ENCODE results near the gene ZXDA.
A peak's percentile ranks its signal among the peaks of the same experiment; 100 is the strongest.
"Not testable (repeated sequence)": the region's sequence is repeated elsewhere in the genome, so short reads cannot be mapped to it uniquely, and the experiment has no call there.

The ZXDA gene

GRCh38 chrX:57925806-57926205 is 15.5 kb upstream of the ZXDA start:
- TF ChIP-seq CTCF (IDR thresholded peaks at IDR 0.05), result no peak
- Histone ChIP-seq H3K27ac (no peak overlapping the region), H3K4me3 (no peak overlapping the region)
- DNase-seq (ENCODE audit: low spot score), result no peak

GRCh38 chrX:57918750-57919436 is 8.6 kb upstream of the ZXDA start:
- no peak for DNase-seq (ENCODE audit: low spot score)
- Histone ChIP-seq H3K27ac (no peak overlapping the region), H3K4me3 (no peak overlapping the region)
- no peak for TF ChIP-seq CTCF (IDR thresholded peaks at IDR 0.05)

- Histone ChIP-seq H3K4me3 (no peak overlapping the region), H3K27ac (no peak overlapping the region)
- DNase-seq (ENCODE audit: low spot score), result no peak
- TF ChIP-seq CTCF (IDR thresholded peaks at IDR 0.05), result no peak
Observed at GRCh38 chrX:57915680-57916079, 5.4 kb upstream of the ZXDA start.

GRCh38 chrX:57909595-57910286 is 517 bp downstream of the ZXDA start:
- DNase-seq (ENCODE audit: low spot score), result not testable (repeated sequence)
- Histone ChIP-seq H3K27ac (peak overlapping the region; percentile 87 to 91), H3K4me3 (peak overlapping the region; percentile 74)

DNA sequence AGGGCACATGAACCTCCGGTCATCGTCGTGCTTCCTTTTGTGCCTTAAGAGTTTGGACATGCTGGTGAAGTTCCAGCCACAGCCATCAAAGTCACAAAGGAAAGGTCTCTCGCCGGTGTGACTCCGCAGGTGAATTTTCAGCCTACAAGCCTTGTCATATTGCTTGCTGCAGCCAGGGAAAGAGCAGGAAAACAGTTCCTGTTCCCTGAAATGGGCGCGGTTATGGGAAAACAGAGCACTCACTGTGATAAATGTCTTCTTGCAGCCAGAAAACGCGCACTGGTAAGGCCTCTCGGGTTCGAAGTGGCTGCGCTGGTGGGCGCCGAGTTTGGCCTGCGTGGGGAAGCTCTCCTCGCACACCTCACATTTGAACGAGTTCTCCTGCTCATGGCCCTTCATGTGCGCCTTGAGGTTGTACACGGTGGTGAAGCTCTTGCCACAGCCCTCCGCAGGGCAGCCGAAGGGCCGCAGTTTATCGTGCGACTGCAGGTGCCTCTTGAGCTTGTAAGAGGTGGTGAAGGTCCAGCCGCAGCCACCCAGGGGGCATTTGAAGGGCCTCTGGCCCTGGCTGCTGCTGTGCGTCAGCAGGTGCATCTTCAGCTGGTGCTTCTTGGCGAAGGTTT is 1.2 kb downstream of the ZXDA start:
- DNase-seq (ENCODE audit: low spot score), result not testable (repeated sequence)
- Histone ChIP-seq H3K4me3 (peak overlapping the region; percentile 74), H3K27ac (peak overlapping the region; percentile 87 to 91)

- TF ChIP-seq CTCF (IDR thresholded peaks at IDR 0.05), result no peak
- Histone ChIP-seq H3K4me3 (peak overlapping the region; percentile 28), H3K27ac (peak overlapping the region in 1 of 2 donors; percentile 55)
Observed at GRCh38 chrX:57906790-57907189, 3.5 kb downstream of the ZXDA start.

DNA sequence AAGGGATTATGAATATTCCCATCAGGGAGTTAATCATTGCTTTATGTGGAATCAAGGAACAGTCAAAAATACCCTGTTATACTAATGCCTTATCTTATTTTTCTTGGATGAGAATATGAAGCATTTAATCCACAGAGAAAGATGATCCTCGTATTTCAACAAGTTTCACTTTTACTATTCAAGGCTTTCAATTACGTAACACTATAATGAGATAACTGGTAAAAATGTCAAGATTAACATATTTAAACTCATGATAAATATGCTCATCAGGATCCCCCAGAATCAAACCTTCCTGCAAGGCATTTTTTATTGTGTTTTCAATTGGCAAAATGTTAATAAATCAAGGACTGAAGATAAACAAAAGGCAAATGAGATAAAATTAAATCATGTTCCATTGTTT is 5.1 kb downstream of the ZXDA start:
- DNase-seq (ENCODE audit: low spot score), result no peak
- no peak for TF ChIP-seq CTCF (IDR thresholded peaks at IDR 0.05)
- Histone ChIP-seq H3K4me3 (peak overlapping the region; percentile 37), H3K27ac (peak overlapping the region in 1 of 2 donors; percentile 43)

More at GRCh38 chrX:57906790-57907189, 3.5 kb downstream of the ZXDA start:
- no peak for DNase-seq (ENCODE audit: low spot score)

Measured in coronary artery (tissue), 2 donors.